ENCODE measurements around the gene AP4S1. TPM values are rescaled to one million over a fixed set of nuclear protein-coding genes. Genes with fewer than 3 reads are reported as not detected.

The AP4S1 gene
- total RNA-seq, 1 donor, result 7.9 TPM

- no peak overlapping the region for H3K4me3 ChIP-seq (ENCODE audit: low read depth, low read length)
- no peak for DNase-seq (ENCODE audit: low read depth)
- TF ChIP-seq CTCF (IDR thresholded peaks at IDR 0.05; ENCODE audit: insufficient read depth, low read length), result no peak
Observed at GRCh38 chr14:31122098-31122611, 96.7 kb downstream of the AP4S1 start.

DNA sequence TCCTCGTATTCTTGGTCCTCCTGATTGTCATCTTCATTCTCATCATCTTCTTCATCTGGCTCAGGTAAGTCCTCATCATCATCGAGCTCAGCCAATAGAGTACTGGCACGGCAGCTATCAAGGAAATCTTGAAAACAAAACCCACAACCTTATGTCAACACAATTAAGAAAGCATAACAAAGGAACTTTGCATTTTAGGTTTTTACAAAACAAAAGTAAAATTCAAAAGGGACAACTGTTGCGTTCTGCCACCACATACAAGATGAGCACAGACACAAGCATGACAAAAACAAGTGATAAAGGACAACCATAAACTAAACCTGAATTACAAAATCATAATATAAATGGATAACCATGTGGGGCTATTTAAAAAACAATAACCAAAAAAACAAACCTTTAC lies 97.5 kb downstream of the AP4S1 start:
- no peak for TF ChIP-seq CTCF (IDR thresholded peaks at IDR 0.05; ENCODE audit: insufficient read depth, low read length)
- H3K4me3 ChIP-seq (ENCODE audit: low read depth, low read length), result no peak overlapping the region
- no peak for DNase-seq (ENCODE audit: low read depth)

GRCh38 chr14:31124197-31124596 lies 98.7 kb downstream of the AP4S1 start:
- no peak for TF ChIP-seq CTCF (IDR thresholded peaks at IDR 0.05; ENCODE audit: insufficient read depth, low read length)
- no peak for DNase-seq (ENCODE audit: low read depth)
- H3K4me3 ChIP-seq (ENCODE audit: low read depth, low read length), result no peak overlapping the region

DNA sequence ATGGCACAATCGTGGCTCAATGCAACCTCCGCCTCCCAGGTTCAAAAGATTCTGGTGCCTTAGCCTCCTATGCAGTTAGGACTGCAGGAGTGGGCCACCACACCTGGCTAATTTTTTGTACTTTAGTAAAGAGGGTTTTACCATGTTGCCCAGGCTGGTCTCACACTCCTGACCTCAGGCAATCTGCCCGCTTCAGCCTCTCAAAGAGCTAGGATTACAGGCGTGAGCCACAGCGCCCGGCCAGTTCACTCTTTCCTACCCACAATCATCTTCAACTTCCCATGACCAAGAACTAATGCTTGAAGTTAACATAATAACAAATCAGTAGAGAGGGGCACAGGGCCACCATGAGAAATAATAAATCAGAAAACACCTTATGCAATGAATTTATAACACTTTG lies 99.8 kb downstream of the AP4S1 start:
- no peak for DNase-seq (ENCODE audit: low read depth)
- TF ChIP-seq CTCF (IDR thresholded peaks at IDR 0.05; ENCODE audit: insufficient read depth, low read length), result no peak
- H3K4me3 ChIP-seq (ENCODE audit: low read depth, low read length), result no peak overlapping the region

GRCh38 chr14:31126680-31127079 lies 101.2 kb downstream of the AP4S1 start:
- no peak overlapping the region for H3K4me3 ChIP-seq (ENCODE audit: low read depth, low read length)
- DNase-seq (ENCODE audit: low read depth), result no peak
- TF ChIP-seq CTCF (IDR thresholded peaks at IDR 0.05; ENCODE audit: insufficient read depth, low read length), result no peak

DNA sequence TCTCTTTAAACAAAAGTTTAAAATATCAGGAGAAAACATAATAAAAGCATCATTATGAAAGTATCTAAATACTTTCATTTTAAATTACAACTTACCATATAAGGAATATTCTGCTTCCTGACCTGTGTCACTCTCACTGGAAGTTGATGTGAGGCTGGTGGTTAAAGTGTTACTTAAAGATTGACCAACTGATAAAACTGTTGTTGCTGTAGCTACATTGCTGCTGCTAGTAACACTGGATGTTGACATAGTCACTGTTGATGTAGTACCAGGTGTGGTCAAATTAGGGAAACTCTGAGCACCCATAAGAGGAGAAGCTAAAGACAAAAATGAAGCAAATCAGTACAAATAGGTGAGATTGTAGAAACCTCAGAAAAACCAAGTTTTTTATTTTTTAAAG lies 102.2 kb downstream of the AP4S1 start:
- TF ChIP-seq CTCF (IDR thresholded peaks at IDR 0.05; ENCODE audit: insufficient read depth, low read length), result no peak
- no peak overlapping the region for H3K4me3 ChIP-seq (ENCODE audit: low read depth, low read length)
- DNase-seq (ENCODE audit: low read depth), result no peak

Measured in fibroblast of the aortic adventitia (primary cell).